ENCODE measurements around the gene EGFL8.

Gene EGFL8

DNA sequence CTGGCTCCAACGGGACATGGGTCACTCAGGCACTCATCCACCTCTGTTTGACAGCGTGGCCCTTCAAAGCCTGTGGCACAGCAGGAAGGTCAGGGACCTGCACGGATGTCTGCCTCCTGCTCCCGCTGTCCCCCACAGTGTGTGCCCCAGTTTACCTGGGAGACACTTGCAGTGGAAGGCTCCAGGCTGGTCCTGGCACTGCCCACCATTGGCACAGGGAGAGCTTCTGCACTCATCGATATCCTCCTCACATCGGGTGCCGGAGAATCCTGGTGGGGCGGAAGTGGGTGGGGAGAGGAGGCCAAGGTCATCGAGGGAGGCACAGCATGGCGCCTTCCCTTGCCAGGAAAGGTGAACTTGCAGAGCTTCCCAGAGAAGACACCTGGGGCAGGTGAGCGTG, 52.6 kb downstream of the EGFL8 start:
- DNase-seq (ENCODE audit: low spot score): no peak
- ATAC-seq (ENCODE audit: low read depth): no peak
- TF ChIP-seq, protein P1, sequence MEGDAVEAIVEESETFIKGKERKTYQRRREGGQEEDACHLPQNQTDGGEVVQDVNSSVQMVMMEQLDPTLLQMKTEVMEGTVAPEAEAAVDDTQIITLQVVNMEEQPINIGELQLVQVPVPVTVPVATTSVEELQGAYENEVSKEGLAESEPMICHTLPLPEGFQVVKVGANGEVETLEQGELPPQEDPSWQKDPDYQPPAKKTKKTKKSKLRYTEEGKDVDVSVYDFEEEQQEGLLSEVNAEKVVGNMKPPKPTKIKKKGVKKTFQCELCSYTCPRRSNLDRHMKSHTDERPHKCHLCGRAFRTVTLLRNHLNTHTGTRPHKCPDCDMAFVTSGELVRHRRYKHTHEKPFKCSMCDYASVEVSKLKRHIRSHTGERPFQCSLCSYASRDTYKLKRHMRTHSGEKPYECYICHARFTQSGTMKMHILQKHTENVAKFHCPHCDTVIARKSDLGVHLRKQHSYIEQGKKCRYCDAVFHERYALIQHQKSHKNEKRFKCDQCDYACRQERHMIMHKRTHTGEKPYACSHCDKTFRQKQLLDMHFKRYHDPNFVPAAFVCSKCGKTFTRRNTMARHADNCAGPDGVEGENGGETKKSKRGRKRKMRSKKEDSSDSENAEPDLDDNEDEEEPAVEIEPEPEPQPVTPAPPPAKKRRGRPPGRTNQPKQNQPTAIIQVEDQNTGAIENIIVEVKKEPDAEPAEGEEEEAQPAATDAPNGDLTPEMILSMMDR (IDR thresholded peaks at IDR 0.05; ENCODE audit: poor library complexity, severe bottlenecking): no peak
- H3K9me3 ChIP-seq (ENCODE audit: severe bottlenecking): no peaks in the 10 kb centered on the region
- H3K4me3 ChIP-seq (ENCODE audit: severe bottlenecking): no peak overlapping the region
- no peak overlapping the region for H3K27ac ChIP-seq (ENCODE audit: poor library complexity, severe bottlenecking)
- no peaks in the 10 kb centered on the region for H3K36me3 ChIP-seq (ENCODE audit: low read depth)
- no peaks in the 10 kb centered on the region for H3K27me3 ChIP-seq (ENCODE audit: insufficient read depth, poor library complexity, severe bottlenecking)
- H3K4me1 ChIP-seq (ENCODE audit: insufficient read depth, poor library complexity, severe bottlenecking): no peaks in the 10 kb centered on the region

Measured in RWPE2 (cell line).